IMR-90 (cell line): Measurements from ENCODE around the gene PILRB. TPM values are rescaled to one million over a fixed set of nuclear protein-coding genes. Genes with fewer than 3 reads are reported as not detected.

Source experiments
- ATAC-seq: fragments of 200-7000 bp; cut with Tn5 transposase; 2 replicates; pipeline ENCODE4 v1.9.1; 2020; ENCODE audit warnings: low read depth, mild to moderate bottlenecking, moderate library complexity
- BruUV-seq: library from RNA; stranded (reverse); fragments of 400-500 nt; replicated peaks from 2 replicates; lab custom pipeline; 2021; lab: Mats Ljungman, UMichigan
- CTCF ChIA-PET: fragments of 300-600 bp; formaldehyde crosslinking; extraction: SDS; loops from one replicate; lab custom pipeline; 2021; ENCODE audit warnings: antibody characterized with exemption; lab: Yijun Ruan, JAX
- POLR2A ChIA-PET: fragments of 300-600 bp; sonication (Branson Sonifier 250); formaldehyde crosslinking; loops from one replicate; lab custom pipeline; 2022; ENCODE audit warnings: antibody characterized with exemption; ENCODE audit not compliant: unreplicated experiment; lab: Charles Lee
- DNase-seq: peaks from one replicate; pipeline ENCODE4 v3.0.0; 2013
- H2AFZ ChIP-seq: replicated peaks from 2 replicates; pipeline ENCODE3; 2013; ENCODE audit warnings: low read length, mild to moderate bottlenecking; ENCODE audit not compliant: poor library complexity
- H2AK5ac ChIP-seq: 2 replicates; pipeline ENCODE4 v1.6.1; 2013; ENCODE audit warnings: low read depth, low read length, inconsistent platforms
- H2AK9ac ChIP-seq: replicated peaks from 2 replicates; pipeline ENCODE3; 2013; ENCODE audit warnings: mild to moderate bottlenecking, low read depth, low read length, moderate library complexity; ENCODE audit not compliant: poor library complexity
- H2BK120ac ChIP-seq: 2 replicates; pipeline ENCODE4 v1.6.1; 2013; ENCODE audit warnings: low read depth, low read length, inconsistent platforms
- H2BK15ac ChIP-seq: 3 replicates; pipeline ENCODE4 v1.6.1; 2013; ENCODE audit warnings: low read depth, low read length, inconsistent platforms
- H2BK20ac ChIP-seq: 2 replicates; pipeline ENCODE4 v1.6.1; 2013; ENCODE audit warnings: low read depth, mild to moderate bottlenecking, inconsistent platforms, low read length, moderate library complexity
- H2BK5ac ChIP-seq: 2 replicates; pipeline ENCODE4 v1.6.1; 2013; ENCODE audit warnings: mild to moderate bottlenecking, low read depth, low read length, inconsistent platforms; ENCODE audit not compliant: poor library complexity, severe bottlenecking
- H3K14ac ChIP-seq: replicated peaks from 2 replicates; pipeline ENCODE4 v1.6.1; 2013; ENCODE audit warnings: low read depth, low read length, inconsistent platforms
- H3K18ac ChIP-seq: 2 replicates; pipeline ENCODE4 v1.6.1; 2013; ENCODE audit warnings: low read depth, low read length, control low read depth
- H3K23ac ChIP-seq: 2 replicates; pipeline ENCODE4 v1.6.1; 2013; ENCODE audit warnings: low read depth, low read length, inconsistent platforms
- H3K27ac ChIP-seq: 2 replicates; pipeline ENCODE4 v1.5.1; 2013; ENCODE audit warnings: mild to moderate bottlenecking, control low read depth, low read length; ENCODE audit not compliant: insufficient read depth
- H3K27me3 ChIP-seq: 2 replicates; pipeline ENCODE4 v1.6.1; 2013; ENCODE audit warnings: low read length; ENCODE audit not compliant: control insufficient read depth, insufficient read depth
- H3K36me3 ChIP-seq: 2 replicates; pipeline ENCODE4 v1.6.1; 2013; ENCODE audit warnings: low read length, mixed read lengths; ENCODE audit not compliant: control insufficient read depth, insufficient read depth
- H3K4ac ChIP-seq: 2 replicates; pipeline ENCODE4 v1.6.1; 2013; ENCODE audit warnings: low read depth, low read length, inconsistent platforms
- H3K4me1 ChIP-seq: 2 replicates; pipeline ENCODE4 v1.6.1; 2013; ENCODE audit warnings: low read length, mixed read lengths; ENCODE audit not compliant: control insufficient read depth, insufficient read depth
- H3K4me2 ChIP-seq: 2 replicates; pipeline ENCODE4 v1.6.1; 2013; ENCODE audit warnings: low read depth, mild to moderate bottlenecking, control low read depth, low read length, moderate library complexity
- H3K4me3 ChIP-seq: 2 replicates; pipeline ENCODE4 v1.5.1; 2013; ENCODE audit warnings: low read depth, mild to moderate bottlenecking, control low read depth, low read length, moderate library complexity; ENCODE audit not compliant: insufficient read depth
- H3K56ac ChIP-seq: 2 replicates; pipeline ENCODE4 v1.6.1; 2013; ENCODE audit warnings: low read length, inconsistent platforms; ENCODE audit not compliant: insufficient read depth; ENCODE audit errors: extremely low read depth
- H3K79me1 ChIP-seq, 2 experiments: 2 replicates each; pipeline ENCODE4 v1.6.1; 2013; ENCODE audit warnings: low read length in 2 of 2, inconsistent platforms in 1 of 2, low read depth in 1 of 2
- H3K9ac ChIP-seq: 2 replicates; pipeline ENCODE4 v1.6.1; 2013; ENCODE audit warnings: low read depth, low read length, control low read depth
- H3K9me1 ChIP-seq: 2 replicates; pipeline ENCODE4 v1.6.1; 2013; ENCODE audit warnings: low read length, inconsistent platforms; ENCODE audit not compliant: insufficient read depth
- H3K9me3 ChIP-seq: 2 replicates; pipeline ENCODE4 v1.6.1; 2013; ENCODE audit warnings: low read length; ENCODE audit not compliant: control insufficient read depth, insufficient read depth
- H4K20me1 ChIP-seq: 2 replicates; pipeline ENCODE4 v1.6.1; 2013; ENCODE audit warnings: low read length, inconsistent platforms; ENCODE audit not compliant: insufficient read depth
- H4K5ac ChIP-seq: 2 replicates; pipeline ENCODE4 v1.6.1; 2013; ENCODE audit warnings: mild to moderate bottlenecking, low read depth, low read length, control low read depth
- H4K8ac ChIP-seq, 2 experiments: 2 replicates each; pipeline ENCODE4 v1.6.1; 2013; ENCODE audit warnings: low read depth in 2 of 2, low read length in 2 of 2, control low read depth in 1 of 2, inconsistent platforms in 1 of 2
- H4K91ac ChIP-seq: 2 replicates; pipeline ENCODE4 v1.6.1; 2013; ENCODE audit warnings: low read depth, low read length, inconsistent platforms; ENCODE audit not compliant: insufficient read depth
- FOS ChIP-seq: fragments of 150-350 bp; IDR thresholded peaks from 2 replicates; pipeline ENCODE4 v1.6.1; 2016; ENCODE audit warnings: low read depth, low read length
- NFE2L2 ChIP-seq: fragments of 150-350 bp; IDR thresholded peaks from 2 replicates; pipeline ENCODE4 v1.6.1; 2016; ENCODE audit warnings: low read depth, mild to moderate bottlenecking, low read length
- RAD21 ChIP-seq: IDR thresholded peaks from 2 replicates; pipeline ENCODE4 v1.6.1; 2012; ENCODE audit warnings: low read length, improper control_type of control experiment
- RFX5 ChIP-seq: IDR thresholded peaks from 2 replicates; pipeline ENCODE4 v1.8.0; 2012; ENCODE audit warnings: low read depth, mild to moderate bottlenecking, low read length, moderate library complexity
- SMC3 ChIP-seq: fragments of 150-350 bp; IDR thresholded peaks from 2 replicates; pipeline ENCODE4 v1.6.1; 2016; ENCODE audit warnings: low read depth, mild to moderate bottlenecking, antibody characterized with exemption, low read length, moderate library complexity
- WGBS, 2 experiments: methylation state at CpG; one replicate each; pipeline versions ENCODE4 v1.1.5 to v1.1.7; 2013; ENCODE audit warnings: missing lambda C conversion rate in 2 of 2; ENCODE audit not compliant: insufficient read length in 1 of 2; ENCODE audit errors: extremely low coverage in 2 of 2; 5-methylcytosine and 5-hydroxymethylcytosine counted together
- dilution Hi-C: fragments of 300-500 bp; cut with HindIII; formaldehyde crosslinking; loops from one replicate; pipeline ENCODE4 v1.14.3; 2018; ENCODE audit warnings: low sequenced_read_pairs; ENCODE audit not compliant: unreplicated experiment
- in situ Hi-C: fragments of 300-500 bp; cut with MboI; formaldehyde crosslinking; loops from 3 replicates; pipeline ENCODE4 v1.14.3; 2019; ENCODE audit warnings: low sequenced_read_pairs, inconsistent platforms, mixed read lengths
- intact Hi-C: fragments of 100-400 bp; cut with micrococcal nuclease; formaldehyde crosslinking; loops from 2 replicates; pipeline ENCODE4 v1.10.0; 2022
- polyA plus RNA-seq, 3 experiments: library from polyadenylated mRNA; depleted of rRNA; stranded (reverse); fragments of >200 nt; gene quantifications; 2 replicates each; pipeline ENCODE4 v1.2.3, GENCODE V29; 2012; ENCODE audit warnings: low replicate concordance in 1 of 3
- total RNA-seq: library from RNA; depleted of rRNA; stranded (reverse); fragments of >200 nt; gene quantifications from 2 replicates; pipeline ENCODE4 v1.2.3, GENCODE V29; 2012
- TF ChIP-seq, protein P1 (sequence below): fragments of 150-350 bp; IDR thresholded peaks from 2 replicates; pipeline ENCODE4 v1.6.1; 2016; ENCODE audit warnings: low read depth, mild to moderate bottlenecking, low read length, moderate library complexity, borderline replicate concordance
- TF ChIP-seq, protein P2 (sequence below): fragments of 150-350 bp; IDR thresholded peaks from 2 replicates; pipeline ENCODE4 v1.6.1; 2017; ENCODE audit warnings: mild to moderate bottlenecking, antibody characterized with exemption, low read length, low read depth
- TF ChIP-seq, protein P3 (sequence below): conservative IDR thresholded peaks from 2 replicates; pipeline ENCODE4 v1.5.1; 2012; ENCODE audit warnings: mild to moderate bottlenecking, low read depth, low read length, improper control_type of control experiment

Gene PILRB
- total and polyA plus RNA-seq, 2 of the 4 experiments (the other 2 are of a cell fraction), result 3.4 to 22.2 TPM

DNA sequence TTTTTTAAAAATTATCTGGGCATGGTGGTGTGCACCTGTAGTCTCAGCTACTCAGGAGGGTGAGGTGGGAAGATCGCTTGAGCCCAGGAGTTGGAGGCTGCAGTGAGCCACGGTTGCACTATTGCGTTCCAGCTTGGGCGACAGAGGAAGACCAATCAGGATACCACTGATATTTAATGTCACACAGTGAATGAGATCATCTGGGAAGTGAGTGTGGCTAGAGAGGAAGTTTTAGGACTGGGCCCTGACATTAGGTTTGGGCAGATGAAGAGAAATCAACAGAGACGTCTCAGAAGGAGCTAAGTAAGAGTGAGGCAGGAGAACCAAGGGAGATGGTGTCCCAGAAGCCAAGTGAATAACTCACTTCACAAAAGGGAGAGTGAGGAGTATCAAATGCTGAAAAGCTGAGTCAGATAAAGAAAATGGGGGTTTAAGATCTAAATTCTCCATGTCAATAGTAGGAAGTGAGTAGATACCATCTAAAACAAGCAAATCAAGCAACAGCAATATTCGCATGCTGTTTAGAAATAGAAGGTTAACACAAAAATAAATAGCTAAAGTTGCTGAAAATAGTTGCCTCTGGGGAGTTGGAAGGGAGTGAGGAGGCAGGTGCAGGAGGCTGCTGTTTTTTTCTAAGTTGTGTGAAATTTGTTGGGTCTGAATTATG, 26.8 kb downstream of the PILRB start:
- POLR2A ChIA-PET, result no interaction called here

More for the DNA sequence above, 26.8 kb downstream of the PILRB start:
- no peak overlapping the region for H2BK5ac ChIP-seq
- no peak overlapping the region for H2AFZ ChIP-seq
- no peak overlapping the region for H3K27ac ChIP-seq
- no peaks in the 10 kb centered on the region for H3K4me1 ChIP-seq
- TF ChIP-seq, protein P1, sequence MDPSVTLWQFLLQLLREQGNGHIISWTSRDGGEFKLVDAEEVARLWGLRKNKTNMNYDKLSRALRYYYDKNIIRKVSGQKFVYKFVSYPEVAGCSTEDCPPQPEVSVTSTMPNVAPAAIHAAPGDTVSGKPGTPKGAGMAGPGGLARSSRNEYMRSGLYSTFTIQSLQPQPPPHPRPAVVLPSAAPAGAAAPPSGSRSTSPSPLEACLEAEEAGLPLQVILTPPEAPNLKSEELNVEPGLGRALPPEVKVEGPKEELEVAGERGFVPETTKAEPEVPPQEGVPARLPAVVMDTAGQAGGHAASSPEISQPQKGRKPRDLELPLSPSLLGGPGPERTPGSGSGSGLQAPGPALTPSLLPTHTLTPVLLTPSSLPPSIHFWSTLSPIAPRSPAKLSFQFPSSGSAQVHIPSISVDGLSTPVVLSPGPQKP, result no peak
- TF ChIP-seq, protein P2, sequence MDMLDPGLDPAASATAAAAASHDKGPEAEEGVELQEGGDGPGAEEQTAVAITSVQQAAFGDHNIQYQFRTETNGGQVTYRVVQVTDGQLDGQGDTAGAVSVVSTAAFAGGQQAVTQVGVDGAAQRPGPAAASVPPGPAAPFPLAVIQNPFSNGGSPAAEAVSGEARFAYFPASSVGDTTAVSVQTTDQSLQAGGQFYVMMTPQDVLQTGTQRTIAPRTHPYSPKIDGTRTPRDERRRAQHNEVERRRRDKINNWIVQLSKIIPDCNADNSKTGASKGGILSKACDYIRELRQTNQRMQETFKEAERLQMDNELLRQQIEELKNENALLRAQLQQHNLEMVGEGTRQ, result no peak
- TF ChIP-seq NFE2L2 (no peak), RFX5 (no peak), SMC3 (no peak), FOS (no peak), RAD21 (no peak)
- TF ChIP-seq, protein P3, sequence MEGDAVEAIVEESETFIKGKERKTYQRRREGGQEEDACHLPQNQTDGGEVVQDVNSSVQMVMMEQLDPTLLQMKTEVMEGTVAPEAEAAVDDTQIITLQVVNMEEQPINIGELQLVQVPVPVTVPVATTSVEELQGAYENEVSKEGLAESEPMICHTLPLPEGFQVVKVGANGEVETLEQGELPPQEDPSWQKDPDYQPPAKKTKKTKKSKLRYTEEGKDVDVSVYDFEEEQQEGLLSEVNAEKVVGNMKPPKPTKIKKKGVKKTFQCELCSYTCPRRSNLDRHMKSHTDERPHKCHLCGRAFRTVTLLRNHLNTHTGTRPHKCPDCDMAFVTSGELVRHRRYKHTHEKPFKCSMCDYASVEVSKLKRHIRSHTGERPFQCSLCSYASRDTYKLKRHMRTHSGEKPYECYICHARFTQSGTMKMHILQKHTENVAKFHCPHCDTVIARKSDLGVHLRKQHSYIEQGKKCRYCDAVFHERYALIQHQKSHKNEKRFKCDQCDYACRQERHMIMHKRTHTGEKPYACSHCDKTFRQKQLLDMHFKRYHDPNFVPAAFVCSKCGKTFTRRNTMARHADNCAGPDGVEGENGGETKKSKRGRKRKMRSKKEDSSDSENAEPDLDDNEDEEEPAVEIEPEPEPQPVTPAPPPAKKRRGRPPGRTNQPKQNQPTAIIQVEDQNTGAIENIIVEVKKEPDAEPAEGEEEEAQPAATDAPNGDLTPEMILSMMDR, result no peak
- H2BK120ac ChIP-seq, result no peak overlapping the region
- H4K91ac ChIP-seq, result no peak overlapping the region
- dilution Hi-C loops (no loop called here), intact Hi-C loops (no loop called here), in situ Hi-C loops (no loop called here)
- H3K79me1 ChIP-seq, result no peaks in the 10 kb centered on the region
- H3K4ac ChIP-seq, result no peak overlapping the region
- H3K9ac ChIP-seq, result no peak overlapping the region
- H3K56ac ChIP-seq, result no peak overlapping the region
- no peak overlapping the region for H3K23ac ChIP-seq
- H3K14ac ChIP-seq, result no peak overlapping the region
- ATAC-seq, result no peak
- no peak overlapping the region for H3K4me2 ChIP-seq
- H3K18ac ChIP-seq, result no peak overlapping the region
- H3K9me1 ChIP-seq, result no peaks in the 10 kb centered on the region
- no TSS peak for BruUV-seq
- DNase-seq, result no peak
- no peak overlapping the region for H2AK5ac ChIP-seq
- no peak overlapping the region for H3K4me3 ChIP-seq
- no peak overlapping the region for H2BK15ac ChIP-seq
- no peaks in the 10 kb centered on the region for H3K9me3 ChIP-seq
- peaks cover 10% of the 10 kb centered on the region for H3K27me3 ChIP-seq
- H4K8ac ChIP-seq, result no peak overlapping the region
- WGBS, 2 experiments, result 96% methylated on average over 4 of the region's 6 CpGs; no CpG with 5 or more reads in 1 of the 2 experiments
- no peaks in the 10 kb centered on the region for H4K20me1 ChIP-seq
- H3K36me3 ChIP-seq, result no peaks in the 10 kb centered on the region
- H2BK20ac ChIP-seq, result no peak overlapping the region
- CTCF ChIA-PET, result no interaction called here
- H4K5ac ChIP-seq, result no peak overlapping the region
- no peak overlapping the region for H2AK9ac ChIP-seq
